ENCODE measurements around the gene ETS2. TPM values are rescaled to one million over a fixed set of nuclear protein-coding genes. Genes with fewer than 3 reads are reported as not detected.
A peak's percentile ranks its signal among the peaks of the same experiment; 100 is the strongest.

Gene ETS2
- total RNA-seq, 2 donors from 2014 or later, result 98.4 to 102 TPM

- peaks cover 23% of the 10 kb centered on the region for H3K4me1 Mint-ChIP-seq
- H3K4me3 Mint-ChIP-seq, result no peak overlapping the region
- no peak overlapping the region for H3K4me3 ChIP-seq (ENCODE audit: low read length)
- no peak for DNase-seq
- H3K27ac ChIP-seq (ENCODE audit: low read depth, low read length), result no peak overlapping the region
- H3K27ac Mint-ChIP-seq, result no peak overlapping the region
- no peaks in the 10 kb centered on the region for H3K9me3 ChIP-seq (ENCODE audit: control insufficient read depth, low read length)
- no peaks in the 10 kb centered on the region for H3K9me3 Mint-ChIP-seq
- TF ChIP-seq CTCF (conservative IDR thresholded peaks at IDR 0.05), result no peak
- H3K27me3 Mint-ChIP-seq (ENCODE audit: insufficient read depth), result no peaks in the 10 kb centered on the region
- H3K9ac ChIP-seq (ENCODE audit: extremely low read depth, low read length, poor library complexity, severe bottlenecking), result no peak overlapping the region
- no peaks in the 10 kb centered on the region for H3K36me3 Mint-ChIP-seq (ENCODE audit: low read depth)
- 95 to 97% methylated on average over 10 to 16 of the region's 16 CpGs for WGBS, 2 experiments (ENCODE audit: insufficient coverage in 1 of 2, insufficient read length in 1 of 2)
- H3K4me1 ChIP-seq (ENCODE audit: control insufficient read depth, insufficient read depth, low read length), result peaks cover 9% of the 10 kb centered on the region
- H3K27me3 ChIP-seq (ENCODE audit: control insufficient read depth, insufficient read depth, low read length, poor library complexity, severe bottlenecking), result no peaks in the 10 kb centered on the region
- H3K36me3 ChIP-seq (ENCODE audit: control insufficient read depth, insufficient read depth, low read length), result no peaks in the 10 kb centered on the region
Observed at GRCh38 chr21:38793926-38794713, 11.6 kb upstream of the ETS2 start.

GRCh38 chr21:38794978-38795377 lies 10.8 kb upstream of the ETS2 start:
- H3K9me3 ChIP-seq (ENCODE audit: control insufficient read depth, low read length), result no peaks in the 10 kb centered on the region
- Mint-ChIP-seq H3K4me3 (no peak overlapping the region), H3K27ac (no peak overlapping the region), H3K27me3 (ENCODE audit: insufficient read depth) (no peaks in the 10 kb centered on the region), H3K4me1 (peaks cover 23% of the 10 kb centered on the region), H3K9me3 (no peaks in the 10 kb centered on the region), H3K36me3 (ENCODE audit: low read depth) (no peaks in the 10 kb centered on the region)
- WGBS, 2 experiments (ENCODE audit: insufficient coverage in 1 of 2, insufficient read length in 1 of 2), result 89 to 90% methylated on average over 6 of the region's 6 CpGs
- H3K27ac ChIP-seq (ENCODE audit: low read depth, low read length), result no peak overlapping the region
- peaks cover 9% of the 10 kb centered on the region for H3K4me1 ChIP-seq (ENCODE audit: control insufficient read depth, insufficient read depth, low read length)
- no peak overlapping the region for H3K4me3 ChIP-seq (ENCODE audit: low read length)
- H3K27me3 ChIP-seq (ENCODE audit: control insufficient read depth, insufficient read depth, low read length, poor library complexity, severe bottlenecking), result no peaks in the 10 kb centered on the region
- no peak for DNase-seq
- H3K36me3 ChIP-seq (ENCODE audit: control insufficient read depth, insufficient read depth, low read length), result no peaks in the 10 kb centered on the region
- peak; percentile 19 for TF ChIP-seq CTCF (conservative IDR thresholded peaks at IDR 0.05)
- H3K9ac ChIP-seq (ENCODE audit: extremely low read depth, low read length, poor library complexity, severe bottlenecking), result no peak overlapping the region

GRCh38 chr21:38795475-38795874 lies 10.3 kb upstream of the ETS2 start:
- H3K4me3 ChIP-seq (ENCODE audit: low read length), result no peak overlapping the region
- 88 to 91% methylated on average over 5 to 8 of the region's 8 CpGs for WGBS, 2 experiments (ENCODE audit: insufficient coverage in 1 of 2, insufficient read length in 1 of 2)
- Mint-ChIP-seq H3K9me3 (no peaks in the 10 kb centered on the region), H3K27ac (no peak overlapping the region), H3K4me1 (peaks cover 28% of the 10 kb centered on the region), H3K27me3 (ENCODE audit: insufficient read depth) (no peaks in the 10 kb centered on the region), H3K4me3 (no peak overlapping the region), H3K36me3 (ENCODE audit: low read depth) (no peaks in the 10 kb centered on the region)
- H3K36me3 ChIP-seq (ENCODE audit: control insufficient read depth, insufficient read depth, low read length), result no peaks in the 10 kb centered on the region
- H3K4me1 ChIP-seq (ENCODE audit: control insufficient read depth, insufficient read depth, low read length), result peaks cover 9% of the 10 kb centered on the region
- no peak for DNase-seq
- H3K27ac ChIP-seq (ENCODE audit: low read depth, low read length), result no peak overlapping the region
- H3K27me3 ChIP-seq (ENCODE audit: control insufficient read depth, insufficient read depth, low read length, poor library complexity, severe bottlenecking), result no peaks in the 10 kb centered on the region
- no peak for TF ChIP-seq CTCF (conservative IDR thresholded peaks at IDR 0.05)
- H3K9ac ChIP-seq (ENCODE audit: extremely low read depth, low read length, poor library complexity, severe bottlenecking), result no peak overlapping the region
- H3K9me3 ChIP-seq (ENCODE audit: control insufficient read depth, low read length), result no peaks in the 10 kb centered on the region

All from endodermal cell (in vitro differentiated cells).